Measurements from ENCODE around the gene BCAS3.

DNA sequence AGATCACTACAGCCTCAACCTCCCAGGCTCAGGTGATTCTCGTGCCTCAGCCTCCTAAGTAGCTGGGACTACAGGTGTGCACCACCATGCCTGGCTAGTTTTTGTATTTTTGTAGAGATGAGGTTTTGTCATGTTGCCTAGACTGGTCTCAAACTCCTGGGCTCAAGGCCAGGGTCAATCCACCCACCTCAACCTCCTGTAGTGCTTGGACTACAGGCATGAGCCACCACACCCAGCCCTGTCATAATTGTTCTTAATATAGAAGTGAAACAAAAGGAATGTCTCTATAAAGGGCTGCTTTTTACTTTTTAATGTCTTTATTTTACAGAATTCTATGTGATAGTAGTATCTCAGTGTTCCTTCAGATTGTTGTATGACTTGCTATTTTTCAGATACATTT is 376.8 kb downstream of the BCAS3 start:
- TF ChIP-seq POLR2A (IDR thresholded peaks at IDR 0.05; ENCODE audit: low read length), result no peak
- TF ChIP-seq GATA1 (IDR thresholded peaks at IDR 0.05; ENCODE audit: low read depth, low read length), result no peak

All from erythroblast (primary cell).